ENCODE data around the gene EFCAB14.

Gene EFCAB14

DNA sequence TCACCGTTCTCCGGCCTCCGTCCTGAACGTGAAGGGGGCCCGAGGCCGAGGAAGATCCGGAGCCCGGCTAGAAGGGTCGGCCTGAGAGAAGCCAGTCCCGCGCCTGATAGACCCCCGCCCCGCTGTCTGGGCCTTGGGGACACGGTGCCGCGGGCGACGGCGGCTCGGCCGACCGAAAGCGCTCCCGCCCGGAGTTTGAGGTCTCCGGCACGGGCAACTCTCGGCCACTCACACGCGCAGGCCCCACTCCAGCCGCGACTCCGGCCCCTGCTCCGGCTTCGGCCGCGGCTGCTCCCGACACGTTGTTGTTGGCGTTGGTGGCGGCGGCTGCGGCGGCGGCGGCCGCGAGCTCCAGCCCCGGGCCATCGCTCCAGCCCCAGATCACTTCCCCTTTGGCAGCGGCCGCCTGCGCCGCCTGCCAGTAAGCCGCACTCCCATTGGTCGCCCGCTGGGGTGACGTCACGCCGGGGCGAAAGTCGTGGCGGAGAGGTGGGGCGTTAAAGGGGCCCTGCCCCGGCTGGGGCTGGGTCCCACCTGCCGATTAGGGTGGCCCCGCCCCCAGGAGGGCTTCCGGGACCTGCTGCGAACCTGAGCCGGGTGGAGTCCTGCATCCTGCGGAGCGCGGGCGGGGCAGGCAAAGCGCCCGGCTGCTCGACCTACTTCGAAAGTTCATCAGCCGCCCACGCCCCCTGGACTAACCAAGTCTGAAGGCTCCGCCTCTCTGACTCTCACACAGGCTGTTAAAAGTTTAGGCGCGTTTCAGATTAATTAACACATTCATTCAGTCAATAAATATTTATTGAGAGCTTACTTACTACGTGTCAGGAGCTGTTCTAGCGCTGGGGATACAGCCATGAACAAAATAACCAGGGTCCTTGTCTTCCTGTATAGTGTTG is at the start of gene EFCAB14:
Gene EFCAB14, minus strand, starts transcription at position 388 of the 896 bp plus-strand sequence. CDS start 1,027 bp downstream, outside the sequence.
- no peak for TF ChIP-seq CTCF (IDR thresholded peaks at IDR 0.05; ENCODE audit: low read depth, low read length)
- DNase-seq (ENCODE audit: extremely low read depth, low read depth) = peak; percentile 64

- no peak for DNase-seq (ENCODE audit: extremely low read depth, low read depth)
Observed at GRCh38 chr1:46768445-46768844, 49.5 kb upstream of the EFCAB14 start.

GRCh38 chr1:46767649-46768282 is 48.9 kb upstream of the EFCAB14 start:
- no peak for DNase-seq (ENCODE audit: extremely low read depth, low read depth)
- no peak for TF ChIP-seq CTCF (IDR thresholded peaks at IDR 0.05; ENCODE audit: low read depth, low read length)

More at GRCh38 chr1:46768445-46768844, 49.5 kb upstream of the EFCAB14 start:
- TF ChIP-seq CTCF (IDR thresholded peaks at IDR 0.05; ENCODE audit: low read depth, low read length) = no peak

- DNase-seq (ENCODE audit: extremely low read depth, low read depth) = no peak
- TF ChIP-seq CTCF (IDR thresholded peaks at IDR 0.05; ENCODE audit: low read depth, low read length) = no peak
Observed at GRCh38 chr1:46764402-46764801, 45.5 kb upstream of the EFCAB14 start.

DNA sequence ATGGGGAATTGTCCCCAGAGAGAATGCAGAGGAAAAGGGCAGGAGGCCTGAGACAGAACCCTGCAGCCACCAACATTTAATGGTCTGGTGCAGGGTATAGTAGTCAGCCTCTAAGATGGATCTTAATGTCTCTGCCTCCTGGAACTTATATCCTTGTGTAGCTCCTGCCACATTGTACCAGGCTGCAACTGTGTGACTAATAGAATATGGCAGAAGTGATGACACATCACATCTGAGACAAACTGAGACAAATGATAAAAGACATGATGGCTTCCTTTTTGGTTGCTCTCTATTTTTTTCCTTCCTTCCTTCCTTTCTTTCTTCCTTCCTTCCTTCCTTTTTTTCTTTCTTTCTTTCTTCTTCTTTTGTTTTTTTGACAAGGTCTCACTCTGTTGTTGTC is 42.8 kb upstream of the EFCAB14 start:
- no peak for TF ChIP-seq CTCF (IDR thresholded peaks at IDR 0.05; ENCODE audit: low read depth, low read length)
- no peak for DNase-seq (ENCODE audit: extremely low read depth, low read depth)

DNA sequence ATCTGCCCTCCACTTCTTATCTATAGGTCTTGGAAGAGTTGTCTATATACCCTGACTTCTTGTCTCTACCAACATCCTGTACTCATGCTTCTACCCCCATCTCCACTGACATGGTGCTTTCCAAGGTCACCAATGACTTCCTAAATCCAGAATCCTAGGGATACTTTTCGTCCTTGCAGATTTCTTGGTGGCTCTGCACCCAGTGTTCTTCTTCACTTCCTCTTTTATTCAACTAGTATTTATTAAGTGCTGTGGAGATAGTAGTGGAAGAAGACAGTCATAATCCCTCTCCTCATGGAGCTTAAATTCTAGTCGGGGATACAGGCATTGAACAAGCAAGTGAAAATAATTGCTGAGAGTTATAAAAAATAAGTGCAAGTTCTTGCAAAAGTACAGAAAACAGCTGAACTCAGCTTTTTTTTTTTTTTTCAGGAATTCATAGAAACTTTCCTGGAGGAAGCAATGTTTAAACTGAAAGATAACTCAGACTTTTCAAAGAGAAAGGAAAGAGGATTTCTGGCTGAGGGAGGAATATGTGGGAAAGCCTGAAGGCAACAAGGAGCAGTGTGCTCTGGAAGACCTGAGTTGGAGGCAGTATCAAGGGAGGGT is 41.7 kb upstream of the EFCAB14 start:
- no peak for DNase-seq (ENCODE audit: extremely low read depth, low read depth)
- no peak for TF ChIP-seq CTCF (IDR thresholded peaks at IDR 0.05; ENCODE audit: low read depth, low read length)

Measured in AG09319 (cell line).